HG03280 (cell line): ENCODE measurements around the gene TRAK1.

Experiments used
- ATAC-seq: cut with Tn5 transposase; IDR thresholded peaks from one replicate; pipeline ENCODE4 v1.9.1; 2021; ENCODE audit warnings: mild to moderate bottlenecking, moderate library complexity; ENCODE audit not compliant: unreplicated experiment

TRAK1 gene

DNA sequence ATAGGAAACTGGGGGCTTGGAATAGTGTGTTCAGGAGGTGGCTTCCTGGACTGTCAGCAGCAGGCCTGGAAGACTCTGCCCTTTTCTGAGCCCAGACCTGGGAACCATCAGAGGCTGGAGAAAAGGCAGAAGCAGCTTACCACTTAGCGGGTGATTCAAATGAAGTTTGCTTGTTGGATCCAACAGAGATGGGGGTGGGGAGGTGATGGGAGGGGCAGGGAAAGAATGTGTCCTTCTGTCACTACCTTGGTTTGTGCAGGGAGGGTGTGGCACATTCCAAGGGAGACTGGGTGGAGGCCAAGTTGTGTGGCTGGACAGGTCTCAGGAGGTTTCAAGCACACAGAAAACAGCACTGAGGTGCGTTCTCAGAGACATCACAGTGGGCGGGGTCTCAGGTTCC lies 58.8 kb downstream of the TRAK1 start:
- no peak for ATAC-seq

- ATAC-seq = no peak
Observed at GRCh38 chr3:42151596-42152168, 60.5 kb downstream of the TRAK1 start.

GRCh38 chr3:42152193-42152592 lies 61.0 kb downstream of the TRAK1 start:
- no peak for ATAC-seq

- no peak for ATAC-seq
Observed at GRCh38 chr3:42153039-42153438, 61.9 kb downstream of the TRAK1 start.

GRCh38 chr3:42157540-42158538 lies 66.7 kb downstream of the TRAK1 start:
- ATAC-seq = no peak

GRCh38 chr3:42159147-42159546 lies 68.0 kb downstream of the TRAK1 start:
- ATAC-seq = no peak

GRCh38 chr3:42159706-42160472 lies 68.7 kb downstream of the TRAK1 start:
- no peak for ATAC-seq

DNA sequence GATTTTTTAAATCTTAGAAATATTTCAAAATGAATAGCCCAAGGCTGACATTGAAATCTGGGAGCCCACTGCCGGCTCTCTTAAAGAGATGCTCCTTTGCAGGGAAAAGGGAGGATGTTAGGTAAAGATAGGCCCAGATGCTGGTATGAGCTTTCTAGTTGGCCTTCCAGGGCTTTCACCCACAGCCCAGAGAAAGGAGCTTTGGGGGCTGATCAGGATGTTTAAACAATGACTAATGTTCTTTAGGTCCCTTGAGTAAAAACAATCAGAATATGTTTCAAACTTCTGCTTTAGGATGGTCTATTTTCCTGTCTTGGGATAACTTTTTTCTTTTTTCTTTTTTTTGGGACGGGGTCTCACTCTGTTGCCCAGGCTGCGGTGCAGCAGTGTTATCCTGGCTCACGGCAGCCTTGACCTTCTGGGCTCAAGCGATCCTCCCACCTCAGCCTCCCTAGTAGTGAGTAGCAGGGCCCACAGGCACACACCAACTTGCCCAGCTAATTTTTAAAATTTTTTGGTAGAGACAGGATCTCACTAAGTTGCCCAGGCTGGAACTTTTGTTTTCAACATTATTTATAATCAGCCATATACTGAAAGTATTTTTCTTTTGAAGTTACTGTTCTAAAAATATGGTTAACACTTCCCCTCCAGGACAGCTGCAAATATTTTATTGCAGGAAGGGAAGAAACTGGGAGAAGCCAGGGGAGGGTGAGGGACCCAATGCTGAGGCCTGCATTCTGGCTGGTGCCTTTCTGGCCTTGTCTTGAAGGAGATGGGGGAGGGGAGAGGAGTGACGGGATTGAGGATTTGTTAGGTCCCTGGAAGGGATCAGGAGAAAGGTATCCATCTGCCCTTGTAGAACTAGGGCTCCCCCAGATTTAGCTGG lies 70.1 kb downstream of the TRAK1 start:
- no peak for ATAC-seq

DNA sequence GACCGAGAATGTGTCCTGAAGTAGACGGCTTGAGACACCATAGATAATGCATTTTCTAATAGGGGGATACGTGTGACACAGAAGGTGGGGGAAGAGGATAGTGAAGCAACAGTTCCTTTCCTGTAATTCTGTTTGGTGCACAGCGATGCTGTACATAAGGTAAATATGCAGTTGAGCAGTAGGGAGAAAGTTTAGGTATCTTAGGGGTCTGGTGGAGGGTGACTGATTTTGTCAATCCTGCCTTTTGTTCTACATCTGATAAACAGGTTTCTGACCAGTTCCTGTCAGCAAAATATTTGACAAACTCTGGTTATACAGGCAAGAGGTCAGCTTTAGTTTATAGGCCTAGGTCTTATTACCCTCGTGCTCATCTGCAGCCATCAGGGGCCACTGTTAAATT lies 71.3 kb downstream of the TRAK1 start:
- ATAC-seq = no peak

- ATAC-seq = no peak
Observed at GRCh38 chr3:42163622-42164244, 72.6 kb downstream of the TRAK1 start.

GRCh38 chr3:42164656-42165055 lies 73.5 kb downstream of the TRAK1 start:
- no peak for ATAC-seq

DNA sequence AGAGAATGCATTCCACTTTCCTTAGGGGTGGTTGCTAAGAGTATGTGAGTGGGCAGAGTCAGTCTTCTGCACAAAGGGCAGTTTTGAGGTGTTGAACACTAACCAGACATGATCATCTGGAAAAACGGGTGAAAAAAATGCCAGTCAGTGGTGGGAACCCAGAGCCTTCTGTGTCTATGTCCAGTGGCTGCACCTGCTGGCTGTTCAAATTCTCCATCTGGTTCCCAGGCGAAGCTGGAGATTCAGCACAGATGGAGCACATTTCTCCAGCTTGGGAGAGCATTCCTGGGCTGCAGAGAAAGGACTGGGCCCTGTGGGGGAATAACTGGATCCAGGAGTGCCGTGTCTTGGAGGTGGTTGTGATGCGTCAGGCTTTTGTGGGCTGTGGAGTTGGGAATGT lies 74.1 kb downstream of the TRAK1 start:
- ATAC-seq = no peak

- ATAC-seq = no peak
Observed at GRCh38 chr3:42166214-42166613, 75.1 kb downstream of the TRAK1 start.

DNA sequence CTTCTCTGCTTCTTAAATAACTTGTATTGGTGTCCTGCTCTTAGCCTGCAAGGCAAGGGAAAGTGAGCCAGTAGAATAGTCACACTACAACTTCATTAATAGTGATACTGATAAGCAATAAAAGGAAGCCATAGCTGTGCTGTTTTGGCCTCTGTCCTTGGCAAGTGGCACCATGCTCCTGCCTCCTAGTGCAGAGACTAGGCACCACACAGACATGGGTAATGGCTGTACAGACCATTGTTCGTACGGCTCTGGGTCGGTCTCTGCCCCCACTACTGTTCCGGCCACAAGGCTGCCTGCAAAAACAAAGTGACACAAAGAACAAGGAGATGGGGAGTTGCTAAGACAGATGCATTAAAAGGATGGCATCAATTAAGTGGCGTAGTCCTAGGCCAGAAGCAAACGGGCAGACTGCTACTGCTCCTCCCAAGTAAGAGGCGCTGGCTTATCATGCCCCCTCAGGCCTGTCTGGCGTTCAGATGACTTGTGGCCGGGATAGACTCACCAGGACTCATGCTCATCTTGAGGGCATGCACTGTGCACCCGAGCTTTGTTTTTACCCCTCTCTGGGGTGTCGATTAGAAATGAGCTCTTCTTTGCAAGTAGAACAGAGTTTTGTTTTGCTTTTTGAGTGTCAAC lies 75.6 kb downstream of the TRAK1 start:
- no peak for ATAC-seq

DNA sequence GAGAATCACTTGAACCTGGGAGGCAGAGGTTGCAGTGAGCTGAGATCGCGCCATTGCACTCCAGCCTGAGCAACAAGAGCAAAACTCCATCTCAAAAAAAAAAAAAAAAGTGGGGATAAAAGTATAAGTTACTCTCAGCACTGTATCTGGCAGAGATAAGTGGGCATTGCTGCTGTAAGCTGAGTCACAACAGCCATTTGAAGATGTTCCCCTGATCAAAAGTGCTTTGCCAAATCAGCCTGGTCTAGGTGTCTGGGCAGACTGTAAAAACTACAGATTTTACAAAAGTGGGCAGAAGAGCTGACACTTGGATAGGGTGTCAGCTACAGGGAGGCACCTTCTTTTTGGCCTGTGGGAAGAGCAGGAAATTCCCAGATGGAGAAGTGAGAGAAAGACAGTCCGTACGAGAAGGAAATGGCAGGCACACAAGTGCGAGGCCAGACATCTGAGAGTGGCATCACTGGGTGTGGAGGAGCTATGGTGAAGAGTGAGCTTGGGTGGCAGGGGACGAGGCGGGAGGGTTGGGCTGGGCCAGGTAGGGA lies 78.5 kb downstream of the TRAK1 start:
- no peak for ATAC-seq

DNA sequence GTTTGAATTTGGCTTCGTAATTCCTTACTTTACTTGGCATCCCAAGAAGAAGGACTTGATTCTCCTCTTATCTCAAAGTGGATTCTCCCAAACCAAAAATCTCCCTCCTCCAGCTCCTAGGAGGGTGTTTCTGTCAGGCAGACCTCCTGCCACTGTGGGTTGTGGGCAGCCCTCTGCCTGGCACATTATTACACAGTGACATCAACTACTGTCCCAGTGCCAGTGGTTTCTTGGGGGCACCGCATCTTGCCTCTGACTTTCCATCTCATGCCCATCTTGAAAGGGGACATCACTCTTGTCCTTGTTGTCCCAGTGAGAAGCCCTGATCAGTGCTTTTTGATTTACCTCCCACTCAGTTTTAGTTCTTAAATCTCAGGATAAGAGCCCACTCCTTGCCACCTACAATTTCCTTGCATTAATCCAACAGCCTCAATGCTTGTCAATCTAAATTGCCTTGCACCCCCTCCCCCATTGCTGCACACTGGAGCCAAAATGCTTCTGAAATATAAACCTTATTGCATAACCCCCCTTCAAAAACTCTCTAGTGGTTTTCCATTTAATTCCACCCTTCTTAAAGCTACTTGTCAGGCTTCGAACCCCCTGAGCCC lies 81.0 kb downstream of the TRAK1 start:
- no peak for ATAC-seq

GRCh38 chr3:42173307-42173706 lies 82.2 kb downstream of the TRAK1 start:
- no peak for ATAC-seq

DNA sequence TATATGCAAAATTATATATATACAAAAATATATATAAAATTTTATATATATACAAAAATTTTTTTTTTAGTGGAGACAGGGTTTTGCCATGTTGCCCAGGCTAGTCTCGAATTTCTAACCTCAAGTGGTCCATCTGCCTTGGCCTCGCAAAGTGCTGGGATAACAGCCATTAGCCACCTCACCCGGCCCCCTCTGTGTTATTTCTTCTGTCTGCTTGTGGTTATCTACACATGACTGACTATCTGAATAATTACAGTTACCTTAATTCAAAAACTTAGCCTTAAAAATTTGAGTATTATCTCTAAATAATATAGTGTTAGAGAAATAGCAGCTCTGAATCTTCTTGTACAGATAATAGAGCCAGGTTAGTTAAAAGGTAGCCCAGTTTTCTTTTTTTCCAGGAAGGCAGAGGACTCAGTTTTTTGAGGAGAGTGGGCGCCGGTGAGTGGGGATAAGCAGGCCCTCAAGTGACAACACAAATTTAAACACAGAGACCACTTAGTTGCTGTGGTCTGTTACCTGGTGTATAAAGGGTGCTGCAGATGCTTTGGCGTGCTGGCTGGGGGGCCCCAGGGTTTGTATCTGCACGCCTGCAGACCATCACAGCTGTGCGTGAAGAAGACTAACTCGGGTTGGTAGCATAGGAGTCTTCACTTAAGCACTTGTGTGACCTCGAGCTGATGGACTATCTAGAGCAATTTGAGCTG lies 83.7 kb downstream of the TRAK1 start:
- no peak for ATAC-seq
